Trophoblast cell (in vitro differentiated cells and primary cell): Measurements from ENCODE around the gene TNFRSF6B.

Experiments used
- DNase-seq, 2 donors: peaks; one replicate each; pipeline ENCODE4 v3.0.0-alpha.2; 2016
- H2AFZ ChIP-seq: 2 replicates; pipeline ENCODE4 v1.6.1; 2013; ENCODE audit warnings: low read length, moderate library complexity, mild to moderate bottlenecking; ENCODE audit not compliant: insufficient read depth, poor library complexity
- H2AK5ac ChIP-seq: 2 replicates; pipeline ENCODE4 v1.6.1; 2013; ENCODE audit warnings: mild to moderate bottlenecking, low read length
- H2BK120ac ChIP-seq: 2 replicates; pipeline ENCODE4 v1.6.1; 2013; ENCODE audit warnings: low read length, mild to moderate bottlenecking, moderate library complexity; ENCODE audit not compliant: insufficient read depth, poor library complexity
- H2BK12ac ChIP-seq: 2 replicates; pipeline ENCODE4 v1.6.1; 2013; ENCODE audit warnings: mild to moderate bottlenecking, low read length, moderate library complexity
- H2BK5ac ChIP-seq: 2 replicates; pipeline ENCODE4 v1.6.1; 2013; ENCODE audit warnings: low read length, low read depth, moderate library complexity, mild to moderate bottlenecking; ENCODE audit not compliant: poor library complexity
- H3K14ac ChIP-seq: 2 replicates; pipeline ENCODE4 v1.6.1; 2013; ENCODE audit warnings: mild to moderate bottlenecking, low read length
- H3K18ac ChIP-seq: 2 replicates; pipeline ENCODE4 v1.6.1; 2013; ENCODE audit warnings: mild to moderate bottlenecking, low read length
- H3K23ac ChIP-seq: 2 replicates; pipeline ENCODE4 v1.6.1; 2013; ENCODE audit warnings: low read length
- H3K27ac ChIP-seq: 2 replicates; pipeline ENCODE4 v1.5.1; 2013; ENCODE audit warnings: low read depth, mild to moderate bottlenecking, inconsistent platforms, low read length, moderate library complexity
- H3K27me3 ChIP-seq: 2 replicates; pipeline ENCODE4 v1.6.1; 2013; ENCODE audit warnings: inconsistent platforms, mild to moderate bottlenecking, low read length, moderate library complexity; ENCODE audit not compliant: insufficient read depth
- H3K36me3 ChIP-seq, 2 experiments: 1 replicate in 1 of 2; 2 replicates in 1 of 2; pipeline ENCODE4 v1.6.1; 2013; ENCODE audit warnings: low read length in 2 of 2, mild to moderate bottlenecking in 2 of 2, moderate library complexity in 1 of 2; ENCODE audit not compliant: insufficient read depth in 2 of 2, control insufficient read depth in 1 of 2
- H3K4ac ChIP-seq: 2 replicates; pipeline ENCODE4 v1.6.1; 2013; ENCODE audit warnings: low read depth, mild to moderate bottlenecking, low read length, moderate library complexity
- H3K4me1 ChIP-seq, 2 experiments: 1 replicate in 1 of 2; 2 replicates in 1 of 2; pipeline ENCODE4 v1.6.1; 2013; ENCODE audit warnings: low read length in 2 of 2, mild to moderate bottlenecking in 2 of 2, moderate library complexity in 1 of 2; ENCODE audit not compliant: insufficient read depth in 2 of 2, control insufficient read depth in 1 of 2
- H3K4me2 ChIP-seq: 2 replicates; pipeline ENCODE4 v1.6.1; 2013; ENCODE audit warnings: inconsistent platforms, mild to moderate bottlenecking, low read length, moderate library complexity
- H3K4me3 ChIP-seq: 2 replicates; pipeline ENCODE4 v1.5.1; 2013; ENCODE audit warnings: mild to moderate bottlenecking, low read depth, low read length, inconsistent platforms
- H3K79me1 ChIP-seq: one replicate; pipeline ENCODE4 v1.6.1; 2013; ENCODE audit warnings: low read length
- H3K79me2 ChIP-seq: 2 replicates; pipeline ENCODE4 v1.6.1; 2013; ENCODE audit warnings: low read length, mild to moderate bottlenecking; ENCODE audit not compliant: control insufficient read depth, insufficient read depth, poor library complexity
- H3K9ac ChIP-seq: 2 replicates; pipeline ENCODE4 v1.6.1; 2013; ENCODE audit warnings: mild to moderate bottlenecking, low read length
- H3K9me3 ChIP-seq: 2 replicates; pipeline ENCODE4 v1.6.1; 2013; ENCODE audit warnings: low read depth, mild to moderate bottlenecking, control low read depth, inconsistent platforms, low read length; ENCODE audit not compliant: insufficient read depth
- H4K12ac ChIP-seq: 2 replicates; pipeline ENCODE4 v1.6.1; 2013; ENCODE audit warnings: low read depth, mild to moderate bottlenecking, low read length, moderate library complexity
- H4K8ac ChIP-seq: 2 replicates; pipeline ENCODE4 v1.6.1; 2013; ENCODE audit warnings: low read depth, mild to moderate bottlenecking, low read length, moderate library complexity
- H4K91ac ChIP-seq: one replicate; pipeline ENCODE4 v1.6.1; 2013; ENCODE audit warnings: low read depth, mild to moderate bottlenecking, low read length, moderate library complexity
- WGBS: extraction: QIAGEN DNeasy Blood & Tissue Kit; methylation state at CpG from one replicate; pipeline ENCODE4 v1.1.7; 2013; ENCODE audit warnings: missing lambda C conversion rate; ENCODE audit not compliant: insufficient read length, insufficient coverage; ENCODE audit errors: extremely low coverage; 5-methylcytosine and 5-hydroxymethylcytosine counted together

Gene TNFRSF6B

DNA sequence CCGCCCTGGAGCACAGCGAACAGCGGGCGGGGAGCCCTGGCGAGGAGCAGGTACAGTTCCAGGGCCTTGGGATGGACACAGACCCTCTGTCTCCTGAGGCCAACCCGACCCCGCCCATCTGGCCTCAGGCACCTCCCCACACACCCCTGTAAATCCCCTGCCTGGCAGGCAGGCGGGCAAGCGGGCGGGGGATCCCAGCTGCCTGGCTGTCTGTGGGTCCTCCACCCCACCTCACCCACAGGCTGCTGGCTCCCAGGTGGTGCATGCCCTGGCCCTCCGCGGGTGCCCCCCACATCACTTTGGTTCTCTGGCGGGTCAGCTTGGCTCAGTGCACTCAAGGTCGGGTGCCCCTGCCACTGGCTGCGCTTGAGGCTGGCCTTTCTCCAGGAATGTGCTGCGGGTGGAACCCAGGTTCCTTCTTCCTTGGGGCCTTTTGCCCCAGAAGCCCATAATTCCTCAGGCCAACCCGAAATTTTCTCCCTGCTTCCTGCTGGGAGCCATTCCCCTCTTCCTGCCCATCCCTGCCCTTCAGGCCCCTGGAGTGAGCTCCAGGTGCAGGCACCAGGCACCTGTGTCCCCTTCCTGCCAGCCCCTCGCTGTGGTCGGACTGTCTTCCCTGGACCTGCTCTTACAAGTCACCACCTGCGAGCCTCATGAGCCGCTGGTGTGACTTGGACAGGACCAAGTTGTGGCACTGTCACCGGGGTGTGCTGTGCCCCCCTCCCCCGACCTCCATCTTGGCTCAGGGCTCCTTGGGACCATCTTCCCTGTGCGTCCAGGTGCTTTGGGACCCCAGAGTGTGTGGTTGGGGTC, 5.3 kb upstream of the TNFRSF6B start:
- H3K79me2 ChIP-seq: no peaks in the 10 kb centered on the region
- DNase-seq: no peak
- H3K27me3 ChIP-seq: no peaks in the 10 kb centered on the region
- no peak overlapping the region for H4K8ac ChIP-seq
- no peak overlapping the region for H3K23ac ChIP-seq
- no peak overlapping the region for H2AFZ ChIP-seq
- no peak overlapping the region for H3K18ac ChIP-seq
- H2BK120ac ChIP-seq: no peak overlapping the region
- no peak overlapping the region for H3K4me2 ChIP-seq
- H4K91ac ChIP-seq: no peak overlapping the region
- H3K4me1 ChIP-seq: peaks cover 14 to 15% of the 10 kb centered on the region in 2 experiments
- H3K4me3 ChIP-seq: no peak overlapping the region
- no peak overlapping the region for H4K12ac ChIP-seq
- peaks cover 13% of the 10 kb centered on the region for H3K79me1 ChIP-seq
- no CpG with 5 or more reads among the region's 24 CpGs for WGBS
- no peak overlapping the region for H3K14ac ChIP-seq
- no peak overlapping the region for H3K9ac ChIP-seq
- no peak overlapping the region for H3K4ac ChIP-seq
- peaks cover 3% of the 10 kb centered on the region for H3K9me3 ChIP-seq
- no peak overlapping the region for H2BK5ac ChIP-seq
- peaks cover 0 to 3% of the 10 kb centered on the region in 2 experiments for H3K36me3 ChIP-seq
- no peak overlapping the region for H2AK5ac ChIP-seq
- H2BK12ac ChIP-seq: no peak overlapping the region
- no peak overlapping the region for H3K27ac ChIP-seq

DNA sequence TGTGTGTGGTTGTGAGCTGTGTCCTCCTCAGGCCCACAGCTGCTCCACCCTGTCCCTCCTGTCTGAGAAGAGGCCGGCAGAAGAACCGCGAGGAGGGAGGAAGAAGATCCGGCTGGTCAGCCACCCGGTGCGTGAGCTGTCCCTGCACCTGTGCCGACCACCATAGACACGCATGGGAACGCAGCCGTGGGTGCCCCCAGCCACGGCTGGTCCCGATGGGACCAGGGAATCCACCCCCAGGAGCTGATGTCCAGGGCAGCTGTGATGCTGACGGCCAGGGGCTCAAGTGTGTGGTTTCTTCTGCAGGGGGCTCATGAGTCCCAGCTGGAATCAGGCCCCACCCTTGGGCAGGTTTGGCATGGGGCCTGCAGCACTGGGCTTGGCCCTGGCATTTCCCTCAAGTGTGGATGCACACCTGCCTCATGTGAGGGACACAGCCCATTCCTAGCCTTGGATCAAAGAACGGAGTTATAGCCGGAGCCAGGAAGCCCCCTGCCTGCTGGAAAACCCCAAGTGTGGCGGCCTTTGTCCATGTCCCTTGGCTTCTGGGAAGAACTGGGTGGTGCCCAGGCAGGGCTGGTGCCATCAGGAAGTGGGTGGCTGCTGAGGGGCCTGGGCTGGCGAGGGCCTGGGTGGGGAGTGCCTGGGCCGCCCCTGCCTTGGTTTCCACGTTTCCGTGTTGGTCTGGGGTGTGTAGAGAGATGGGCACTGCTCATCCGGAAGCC, 4.6 kb upstream of the TNFRSF6B start:
- H3K79me1 ChIP-seq: peaks cover 7% of the 10 kb centered on the region
- peaks cover 3% of the 10 kb centered on the region for H3K9me3 ChIP-seq
- no peak overlapping the region for H4K12ac ChIP-seq
- peaks cover 0 to 3% of the 10 kb centered on the region in 2 experiments for H3K36me3 ChIP-seq
- no peak overlapping the region for H3K14ac ChIP-seq
- H3K27ac ChIP-seq: no peak overlapping the region
- no peak overlapping the region for H3K4me2 ChIP-seq
- H2BK120ac ChIP-seq: no peak overlapping the region
- no peak overlapping the region for H2AK5ac ChIP-seq
- no peak overlapping the region for H3K9ac ChIP-seq
- DNase-seq: no peak
- H3K4me1 ChIP-seq: peaks cover 6 to 11% of the 10 kb centered on the region in 2 experiments
- no peak overlapping the region for H4K8ac ChIP-seq
- no peak overlapping the region for H3K23ac ChIP-seq
- no peaks in the 10 kb centered on the region for H3K79me2 ChIP-seq
- no peak overlapping the region for H4K91ac ChIP-seq
- no peak overlapping the region for H3K4ac ChIP-seq
- no CpG with 5 or more reads among the region's 21 CpGs for WGBS
- no peaks in the 10 kb centered on the region for H3K27me3 ChIP-seq
- H2BK5ac ChIP-seq: no peak overlapping the region
- no peak overlapping the region for H2BK12ac ChIP-seq
- no peak overlapping the region for H3K4me3 ChIP-seq
- no peak overlapping the region for H3K18ac ChIP-seq
- no peak overlapping the region for H2AFZ ChIP-seq

DNA sequence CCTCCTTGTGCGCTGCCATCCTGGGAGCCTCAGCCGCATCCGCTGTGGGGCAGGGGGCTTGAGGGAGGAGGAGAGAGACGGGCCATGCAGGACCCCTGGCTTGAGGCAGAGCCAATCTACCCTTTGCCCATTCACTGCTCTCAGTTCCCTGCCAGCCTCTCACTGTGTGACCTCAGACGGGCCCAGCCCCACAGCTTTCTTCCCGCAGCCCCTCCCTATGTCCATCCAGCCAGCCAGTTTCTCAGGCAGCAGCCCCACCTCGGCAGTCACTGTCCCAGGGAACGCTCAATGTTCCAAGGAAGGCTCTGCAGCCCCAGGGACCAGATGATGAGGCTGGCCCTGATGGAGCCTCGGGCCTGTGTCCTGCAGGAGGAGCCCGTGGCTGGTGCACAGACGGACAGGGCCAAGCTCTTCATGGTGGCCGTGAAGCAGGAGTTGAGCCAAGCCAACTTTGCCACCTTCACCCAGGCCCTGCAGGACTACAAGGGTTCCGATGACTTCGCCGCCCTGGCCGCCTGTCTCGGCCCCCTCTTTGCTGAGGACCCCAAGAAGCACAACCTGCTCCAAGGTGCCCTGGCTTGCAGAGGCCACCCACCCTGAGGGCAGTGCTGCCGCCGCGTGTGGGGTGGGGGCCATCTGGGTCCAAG, 3.9 kb upstream of the TNFRSF6B start:
- Histone ChIP-seq H4K12ac (no peak overlapping the region), H3K79me2 (no peaks in the 10 kb centered on the region), H4K91ac (no peak overlapping the region), H3K4me3 (no peak overlapping the region), H2AFZ (no peak overlapping the region), H3K4ac (no peak overlapping the region), H3K9me3 (peaks cover 3% of the 10 kb centered on the region), H4K8ac (no peak overlapping the region), H2BK5ac (no peak overlapping the region), H3K27ac (no peak overlapping the region), H3K9ac (no peak overlapping the region), H3K4me2 (no peak overlapping the region), H3K79me1 (peaks cover under 1% of the 10 kb centered on the region), H2BK12ac (no peak overlapping the region), H3K23ac (no peak overlapping the region), H3K18ac (no peak overlapping the region), H3K27me3 (no peaks in the 10 kb centered on the region), H2BK120ac (no peak overlapping the region), H2AK5ac (no peak overlapping the region), H3K4me1 (peaks cover 0 to 5% of the 10 kb centered on the region in 2 experiments), H3K14ac (no peak overlapping the region), H3K36me3 (peaks cover 0 to 3% of the 10 kb centered on the region in 2 experiments)
- no CpG with 5 or more reads among the region's 20 CpGs for WGBS
- peak in 1 of 2 donors; percentile 30 for DNase-seq

DNA sequence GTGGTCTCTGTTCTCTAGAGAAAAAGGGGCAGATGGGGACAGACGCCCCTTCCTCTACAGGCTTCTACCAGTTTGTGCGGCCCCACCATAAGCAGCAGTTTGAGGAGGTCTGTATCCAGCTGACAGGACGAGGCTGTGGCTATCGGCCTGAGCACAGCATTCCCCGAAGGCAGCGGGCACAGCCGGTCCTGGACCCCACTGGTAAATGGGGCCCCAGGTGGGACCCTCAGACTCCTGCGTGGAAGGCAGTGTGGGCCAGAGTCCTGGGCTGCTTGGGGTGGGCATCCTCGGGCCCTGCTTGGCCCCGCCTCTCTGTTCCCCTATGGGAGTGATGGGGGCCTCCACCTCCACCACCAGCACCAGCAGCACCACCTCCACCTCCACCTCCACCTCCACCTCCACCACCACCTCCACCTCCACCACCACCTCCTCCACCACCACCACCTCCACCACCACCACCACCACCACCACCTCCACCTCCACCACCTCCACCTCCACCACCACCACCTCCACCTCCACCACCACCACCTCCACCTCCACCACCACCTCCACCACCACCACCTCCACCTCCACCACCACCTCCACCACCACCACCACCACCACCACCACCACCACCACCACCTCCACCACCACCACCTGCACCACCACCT, 3.2 kb upstream of the TNFRSF6B start:
- H2AK5ac ChIP-seq: no peak overlapping the region
- WGBS: no CpG with 5 or more reads among the region's 10 CpGs
- no peak overlapping the region for H3K18ac ChIP-seq
- no peak overlapping the region for H4K8ac ChIP-seq
- H2BK120ac ChIP-seq: no peak overlapping the region
- H3K4ac ChIP-seq: no peak overlapping the region
- no peak overlapping the region for H2BK12ac ChIP-seq
- no peak overlapping the region for H4K12ac ChIP-seq
- H3K4me3 ChIP-seq: no peak overlapping the region
- H3K79me1 ChIP-seq: no peaks in the 10 kb centered on the region
- peaks cover 0 to 3% of the 10 kb centered on the region in 2 experiments for H3K36me3 ChIP-seq
- no peak overlapping the region for H2AFZ ChIP-seq
- H3K79me2 ChIP-seq: no peaks in the 10 kb centered on the region
- H3K9me3 ChIP-seq: peaks cover 3% of the 10 kb centered on the region
- H2BK5ac ChIP-seq: no peak overlapping the region
- no peak overlapping the region for H3K9ac ChIP-seq
- no peak for DNase-seq
- no peak overlapping the region for H3K23ac ChIP-seq
- no peak overlapping the region for H3K27ac ChIP-seq
- no peaks in the 10 kb centered on the region for H3K27me3 ChIP-seq
- H3K4me2 ChIP-seq: no peak overlapping the region
- no peak overlapping the region for H4K91ac ChIP-seq
- H3K4me1 ChIP-seq: peaks cover 0 to 5% of the 10 kb centered on the region in 2 experiments
- H3K14ac ChIP-seq: no peak overlapping the region
